ENCODE measurements around the gene KATNAL2. TPM values are rescaled to one million over a fixed set of nuclear protein-coding genes. Genes with fewer than 3 reads are reported as not detected.

Gene KATNAL2
- 6.7 and 6.8 TPM in 2 replicates for total RNA-seq (2014; rRNA removed; shearing (Covaris generic))

GRCh38 chr18:46917108-46917802, at the start of gene KATNAL2, which contains the start of gene PIAS2:
Gene KATNAL2, plus strand, starts transcription at chr18:46917602. Its CDS starts 29,271 bp downstream, at chr18:46946873.
Gene PIAS2, minus strand, starts transcription at chr18:46917507. Its CDS starts 162 bp downstream, at chr18:46917345.
- DNase-seq (ENCODE audit: low spot score), result peak; percentile 57

DNA sequence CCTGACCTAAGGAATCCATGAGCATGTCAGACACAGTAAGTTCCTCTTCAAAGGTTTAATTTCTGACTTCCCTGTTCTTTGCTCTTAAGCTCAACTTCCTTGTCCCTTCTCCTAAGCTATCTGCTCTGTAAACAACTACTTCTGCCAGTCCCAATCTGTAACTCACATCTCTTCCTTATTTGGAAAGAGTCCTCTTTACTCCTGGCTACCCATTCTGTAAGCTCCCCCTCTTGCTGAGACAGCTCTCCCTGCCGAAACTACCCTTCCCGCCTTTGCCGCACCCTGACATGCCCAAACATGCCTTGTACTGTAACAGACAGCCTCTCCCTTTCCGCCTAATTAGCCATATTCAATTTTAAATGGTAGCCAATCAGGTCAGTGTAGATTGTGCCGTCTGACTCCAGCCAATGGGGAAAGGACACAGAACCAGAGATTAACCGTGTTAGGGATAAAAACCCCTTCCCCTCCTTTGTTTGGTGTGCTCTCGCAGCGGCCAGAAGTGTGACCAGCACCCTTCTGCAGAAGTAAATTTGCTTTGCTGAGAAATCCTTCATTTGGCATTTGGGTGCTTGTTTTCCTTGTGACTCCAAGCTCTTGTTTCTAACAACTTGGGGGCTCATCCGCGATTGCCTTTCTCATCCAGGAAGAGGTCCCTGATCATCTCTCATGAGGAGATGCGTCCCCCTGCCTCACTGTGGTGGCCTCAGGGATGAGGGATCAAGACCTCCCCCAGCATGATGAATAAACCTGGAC, 49.1 kb upstream of the KATNAL2 start:
- DNase-seq (ENCODE audit: low spot score), result no peak

GRCh38 chr18:46877329-46877987, 39.9 kb upstream of the KATNAL2 start:
- no peak for DNase-seq (ENCODE audit: low spot score)

DNA sequence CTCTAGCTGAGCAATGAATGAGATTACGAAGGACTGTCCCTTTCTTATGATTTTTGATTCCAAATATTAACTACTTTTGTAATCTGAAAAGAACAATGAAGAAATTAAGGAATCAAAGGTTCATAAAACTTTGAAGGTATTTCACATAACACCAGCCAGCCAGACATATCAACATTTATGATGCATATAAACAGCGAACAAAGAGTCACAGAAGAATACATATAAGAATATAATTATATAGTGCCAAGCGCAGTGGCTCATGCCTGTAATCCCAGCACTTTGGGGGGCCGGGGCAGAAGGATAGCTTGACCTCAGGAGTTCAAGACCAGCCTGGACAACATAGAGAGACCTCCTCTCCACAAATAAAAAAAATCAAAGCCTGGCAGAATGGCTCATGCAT, 34.2 kb upstream of the KATNAL2 start:
- no peak for DNase-seq (ENCODE audit: low spot score)

DNA sequence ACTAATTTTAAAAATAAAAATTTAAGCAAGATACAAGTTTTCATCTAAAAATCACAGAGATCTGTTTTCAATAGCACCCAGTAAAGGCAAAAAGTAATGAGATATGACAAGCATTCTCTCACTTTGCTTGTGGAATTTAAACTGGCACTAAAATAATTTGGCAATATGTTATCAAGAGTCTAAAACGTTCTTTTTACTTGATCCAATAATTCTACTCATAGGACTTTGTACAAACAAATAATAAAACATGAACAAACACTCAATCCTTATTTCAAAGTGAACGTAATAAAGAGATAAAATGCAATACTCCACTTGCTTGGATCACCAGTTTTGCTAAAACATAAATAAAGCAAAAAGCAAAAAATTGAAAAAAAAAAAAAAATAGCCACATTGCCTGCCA, 30.5 kb upstream of the KATNAL2 start:
- no peak for DNase-seq (ENCODE audit: low spot score)

- DNase-seq (ENCODE audit: low spot score), result no peak
Observed at GRCh38 chr18:46888965-46889364, 28.4 kb upstream of the KATNAL2 start.

GRCh38 chr18:46891742-46892214, 25.6 kb upstream of the KATNAL2 start:
- no peak for DNase-seq (ENCODE audit: low spot score)

DNA sequence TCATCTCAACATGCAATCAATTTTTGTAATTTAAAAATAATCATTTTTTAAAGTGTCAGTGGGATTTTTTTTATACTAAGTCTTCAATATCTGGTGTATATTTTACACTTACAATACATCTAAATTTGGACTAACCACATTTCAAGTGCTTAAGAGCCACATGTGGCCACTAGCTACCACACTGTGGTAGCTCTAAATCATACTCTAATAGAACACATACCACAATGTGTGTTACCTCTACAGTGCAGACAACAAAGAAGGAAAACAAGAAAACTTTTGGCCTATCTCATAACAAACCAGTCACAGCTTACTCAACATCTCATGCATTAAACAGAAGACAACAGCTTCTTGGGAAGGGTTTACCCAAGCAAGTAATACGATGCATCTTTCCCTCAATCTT, 24.6 kb upstream of the KATNAL2 start:
- DNase-seq (ENCODE audit: low spot score), result no peak

GRCh38 chr18:46893360-46893759, 24.0 kb upstream of the KATNAL2 start:
- no peak for DNase-seq (ENCODE audit: low spot score)

DNA sequence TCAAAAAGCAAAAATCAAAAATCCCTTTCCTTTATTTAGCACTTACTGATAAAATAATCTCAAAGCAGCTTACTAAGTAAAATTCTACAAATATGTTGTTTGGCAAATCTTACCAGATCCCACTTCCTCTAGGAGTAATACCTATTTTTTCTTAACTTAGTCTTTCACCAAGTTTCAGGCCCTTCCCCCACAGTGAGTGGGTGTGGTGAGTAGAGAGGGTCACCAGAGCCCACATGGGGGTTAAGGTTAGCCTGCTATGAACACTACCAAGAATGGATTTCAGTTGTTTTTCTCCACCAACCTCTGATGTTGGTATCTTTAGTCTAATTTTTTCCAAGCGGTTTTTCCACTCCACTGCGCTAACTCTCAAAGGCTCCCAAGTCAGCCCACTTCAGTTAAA, 23.3 kb upstream of the KATNAL2 start:
- no peak for DNase-seq (ENCODE audit: low spot score)

- DNase-seq (ENCODE audit: low spot score), result no peak
Observed at GRCh38 chr18:46899274-46899948, 18.0 kb upstream of the KATNAL2 start.

DNA sequence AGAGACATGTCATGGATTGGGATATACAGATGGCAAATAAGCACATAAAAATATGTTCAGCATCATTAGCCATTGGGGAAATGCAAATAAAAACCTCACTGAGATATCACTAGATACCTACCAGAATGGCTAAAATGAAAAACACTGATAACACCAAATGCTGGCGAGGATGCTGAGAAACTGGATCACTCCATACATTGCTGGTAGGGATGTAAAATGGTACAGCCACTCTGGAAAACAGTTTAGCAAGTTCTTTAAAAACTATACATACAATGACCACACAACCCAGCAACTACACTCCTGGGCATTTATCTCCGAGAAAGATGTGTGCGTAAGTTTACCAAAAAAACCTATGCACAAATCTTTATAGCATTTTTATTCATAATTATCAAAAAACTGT, 14.0 kb upstream of the KATNAL2 start:
- DNase-seq (ENCODE audit: low spot score), result no peak

- DNase-seq (ENCODE audit: low spot score), result no peak
Observed at GRCh38 chr18:46909497-46909896, 7.9 kb upstream of the KATNAL2 start.

DNA sequence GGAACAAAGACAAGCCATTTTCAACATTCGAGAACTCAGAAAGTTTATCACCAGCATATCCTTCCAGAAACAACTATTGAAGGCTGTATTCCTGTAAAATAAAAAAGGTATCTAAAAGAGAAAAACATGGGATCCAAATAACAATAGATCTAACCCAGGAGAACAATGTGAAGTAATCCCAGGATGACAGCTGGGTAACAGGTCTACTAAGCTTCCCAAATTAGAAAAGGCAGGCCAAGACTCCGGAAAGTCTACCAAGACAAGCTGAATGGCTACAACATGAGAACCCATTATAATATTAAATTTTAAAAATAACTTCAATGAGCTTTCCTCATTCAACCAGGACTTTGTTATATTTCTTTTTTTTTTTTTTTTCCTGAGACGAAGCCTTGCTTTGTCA, 6.5 kb upstream of the KATNAL2 start:
- DNase-seq (ENCODE audit: low spot score), result no peak

DNA sequence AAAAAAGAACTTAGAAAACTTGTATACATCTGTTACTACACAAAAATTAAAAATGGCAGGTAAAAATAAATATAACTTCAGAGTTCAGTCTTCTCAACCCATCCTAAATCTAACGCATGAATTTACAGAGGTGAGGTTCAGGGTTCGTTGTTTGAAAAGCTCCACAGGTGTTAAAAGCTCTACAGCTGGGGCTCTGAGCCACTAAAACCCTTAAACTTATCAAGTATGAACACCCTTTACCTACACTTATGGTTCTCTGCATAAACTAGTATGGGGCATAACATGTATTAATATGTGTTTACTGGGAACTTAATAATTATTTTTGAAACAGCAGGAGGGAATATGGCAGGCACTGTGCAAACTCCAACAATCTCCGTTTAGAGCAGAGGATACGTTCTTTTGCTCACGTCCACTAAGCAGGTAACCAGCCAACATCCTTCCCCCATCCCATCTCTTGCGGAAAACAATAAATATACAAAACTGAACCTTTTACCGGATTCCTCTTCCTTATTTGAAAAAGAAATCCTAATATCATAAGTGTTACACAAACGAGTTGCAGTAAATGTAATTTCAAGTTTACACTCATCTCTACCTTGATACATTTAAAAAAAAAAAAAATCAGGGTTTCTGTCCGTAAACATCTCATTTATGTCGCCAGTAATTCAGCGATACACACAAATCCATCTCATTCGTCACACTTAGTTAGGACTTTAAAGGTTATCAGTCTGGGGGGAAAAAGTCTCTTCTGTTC, 1.4 kb upstream of the KATNAL2 start:
- no peak for DNase-seq (ENCODE audit: low spot score)

GRCh38 chr18:46916551-46917107, 773 bp upstream of the KATNAL2 start:
- peak; percentile 20 for DNase-seq (ENCODE audit: low spot score)

- peak; percentile 24 for DNase-seq (ENCODE audit: low spot score)
Observed at GRCh38 chr18:46917803-46918600, 600 bp downstream of the KATNAL2 start.

DNA sequence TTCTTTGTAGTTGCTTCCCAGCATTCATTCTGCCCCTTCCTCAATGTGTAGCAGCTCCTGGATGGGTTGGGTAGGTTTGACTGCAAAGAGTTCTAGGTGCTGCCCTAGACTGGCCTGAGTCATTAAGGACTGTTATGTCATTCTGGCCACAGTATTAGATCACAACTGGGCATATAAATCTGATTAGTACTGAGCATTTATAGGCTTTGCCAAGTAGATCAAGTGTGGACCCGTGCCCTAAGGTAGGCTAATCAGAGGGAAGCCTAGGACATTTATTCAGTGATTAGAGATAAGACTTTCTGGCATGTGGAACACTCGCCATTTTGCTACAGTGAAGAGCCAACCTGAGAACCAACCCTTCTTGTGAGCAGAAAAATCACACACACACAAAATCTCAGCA, 2.7 kb downstream of the KATNAL2 start:
- DNase-seq (ENCODE audit: low spot score), result no peak

DNA sequence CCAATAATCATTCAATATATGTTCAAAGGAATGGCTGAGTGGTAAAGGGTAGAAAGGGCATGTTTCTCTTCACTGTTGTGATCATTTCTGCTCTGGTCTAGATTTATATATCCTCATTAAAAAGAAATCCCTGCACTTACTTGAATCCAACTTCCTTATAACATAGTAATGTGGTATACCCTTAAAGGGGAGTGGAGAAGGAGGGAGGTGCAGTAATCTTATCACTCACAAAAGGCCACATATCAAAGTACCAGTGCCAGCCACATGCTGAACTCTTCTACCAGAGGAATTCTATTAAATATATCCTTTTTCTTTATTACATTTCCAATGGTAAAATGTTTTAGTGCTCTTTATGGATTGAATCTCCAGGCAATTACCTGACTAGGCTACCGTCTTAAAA, 3.3 kb downstream of the KATNAL2 start:
- DNase-seq (ENCODE audit: low spot score), result no peak

DNA sequence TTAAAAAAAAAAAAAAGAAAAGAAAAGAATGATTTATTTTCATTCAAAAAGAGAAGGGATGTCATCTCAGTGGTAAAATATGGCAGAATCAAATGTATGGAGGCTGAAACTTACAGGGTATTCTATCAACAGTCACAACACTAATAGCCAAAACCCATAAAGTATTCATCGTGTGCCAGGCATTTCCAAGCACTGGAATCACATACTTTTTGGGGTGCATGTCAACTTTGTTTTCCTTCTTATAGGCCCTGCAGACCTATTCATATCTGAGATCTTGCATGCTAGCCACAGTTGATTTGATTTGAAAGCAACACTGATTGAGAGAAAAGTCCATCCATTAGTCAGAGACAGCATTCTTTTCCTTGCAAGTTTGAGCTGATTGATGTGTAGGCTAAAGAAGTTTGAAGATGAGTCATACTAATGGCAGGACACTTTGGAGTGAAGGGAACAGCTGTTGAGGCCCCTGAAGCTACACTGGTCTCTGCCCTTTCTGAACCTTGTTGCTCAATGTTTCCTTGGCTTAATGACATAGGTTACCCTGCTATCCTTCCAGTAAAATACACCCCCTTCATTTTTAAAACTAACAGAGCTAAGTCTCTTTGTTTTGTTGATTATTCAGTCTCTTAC, 22.0 kb downstream of the KATNAL2 start:
- DNase-seq (ENCODE audit: low spot score), result peak; percentile 62
